Measurements from ENCODE around the gene VGLL1. TPM values are rescaled to one million over a fixed set of nuclear protein-coding genes. Genes with fewer than 3 reads are reported as not detected.
A peak's percentile ranks its signal among the peaks of the same experiment; 100 is the strongest.

The VGLL1 gene
- total RNA-seq, 4 donors from 2014 or later = not detected

GRCh38 chrX:136577552-136577951 lies 45.5 kb downstream of the VGLL1 start:
- no peak for TF ChIP-seq POLR2A (IDR thresholded peaks at IDR 0.05)
- TF ChIP-seq CTCF (IDR thresholded peaks at IDR 0.05) = peak; percentile 20 to 60 (median 42)
- Histone ChIP-seq H3K27me3 (no peaks in the 10 kb centered on the region), H3K9me3 (no peaks in the 10 kb centered on the region), H3K36me3 (no peaks in the 10 kb centered on the region), H3K4me3 (replicated peaks in 1 of 3) (no peak overlapping the region), H3K4me1 (peaks cover 0 to 7% of the 10 kb centered on the region in 2 donors), H3K27ac (no peak overlapping the region)
- intact Hi-C loops (cut with DNase I) = no loop called here
- 0 to 17% methylated on average over 4 of the region's 6 CpGs for WGBS, 2 donors
- peak; percentile 40 to 52 for DNase-seq

GRCh38 chrX:136580316-136580715 lies 48.3 kb downstream of the VGLL1 start:
- no peak for DNase-seq
- TF ChIP-seq CTCF (IDR thresholded peaks at IDR 0.05) (no peak), POLR2A (IDR thresholded peaks at IDR 0.05) (no peak)
- intact Hi-C loops (cut with DNase I) = no loop called here
- Histone ChIP-seq H3K27me3 (no peaks in the 10 kb centered on the region), H3K9me3 (no peaks in the 10 kb centered on the region), H3K4me3 (replicated peaks in 1 of 3) (no peak overlapping the region), H3K27ac (no peak overlapping the region), H3K4me1 (no peaks in the 10 kb centered on the region), H3K36me3 (no peaks in the 10 kb centered on the region)

DNA sequence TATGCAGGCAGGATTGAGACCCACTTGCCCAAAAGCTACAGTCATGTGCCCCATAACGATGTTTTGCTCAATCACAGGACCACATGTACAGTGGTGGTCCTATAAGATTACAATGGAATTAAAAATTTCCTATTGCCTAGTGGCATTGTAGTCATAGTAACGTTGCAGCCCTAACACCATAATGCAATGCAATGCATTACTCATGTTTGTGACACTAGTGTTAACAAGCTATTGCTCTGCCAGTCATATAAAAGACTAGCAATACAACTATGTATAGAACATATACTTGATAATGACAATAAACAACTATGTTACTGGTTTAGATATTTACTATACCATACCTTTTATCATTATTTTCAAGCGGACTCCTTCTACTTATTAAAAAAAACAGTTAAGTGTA lies 50.6 kb downstream of the VGLL1 start:
- no peak for DNase-seq
- H3K27me3 ChIP-seq = no peaks in the 10 kb centered on the region
- TF ChIP-seq CTCF (IDR thresholded peaks at IDR 0.05) = no peak
- no peak for TF ChIP-seq POLR2A (IDR thresholded peaks at IDR 0.05)
- no peaks in the 10 kb centered on the region for H3K9me3 ChIP-seq
- no peaks in the 10 kb centered on the region for H3K4me1 ChIP-seq
- H3K36me3 ChIP-seq = no peaks in the 10 kb centered on the region
- 84 to 94% methylated on average over 3 of the region's 3 CpGs for WGBS, 2 donors
- no peak overlapping the region for H3K27ac ChIP-seq
- no peak overlapping the region for H3K4me3 ChIP-seq (replicated peaks in 1 of 3)
- intact Hi-C loops (cut with DNase I) = no loop called here

- Histone ChIP-seq H3K9me3 (no peaks in the 10 kb centered on the region), H3K27me3 (no peaks in the 10 kb centered on the region), H3K4me1 (no peaks in the 10 kb centered on the region), H3K4me3 (replicated peaks in 1 of 3) (no peak overlapping the region), H3K27ac (no peak overlapping the region), H3K36me3 (no peaks in the 10 kb centered on the region)
- no peak for DNase-seq
- intact Hi-C loops (cut with DNase I) = no loop called here
- TF ChIP-seq POLR2A (IDR thresholded peaks at IDR 0.05) (no peak), CTCF (IDR thresholded peaks at IDR 0.05) (no peak)
- 88 to 91% methylated on average over 4 of the region's 4 CpGs for WGBS, 2 donors
Measured at GRCh38 chrX:136584545-136584944, 52.5 kb downstream of the VGLL1 start.

- no peaks in the 10 kb centered on the region for H3K9me3 ChIP-seq
- H3K4me3 ChIP-seq (replicated peaks in 1 of 3) = no peak overlapping the region
- no peak for DNase-seq
- TF ChIP-seq POLR2A (IDR thresholded peaks at IDR 0.05) (no peak), CTCF (IDR thresholded peaks at IDR 0.05) (no peak)
- intact Hi-C loops (cut with DNase I) = no loop called here
- H3K27me3 ChIP-seq = no peaks in the 10 kb centered on the region
- 79 to 83% methylated on average over 5 of the region's 5 CpGs for WGBS, 2 donors
- no peaks in the 10 kb centered on the region for H3K4me1 ChIP-seq
- H3K27ac ChIP-seq = no peak overlapping the region
- no peaks in the 10 kb centered on the region for H3K36me3 ChIP-seq
Measured at GRCh38 chrX:136585262-136585661, 53.2 kb downstream of the VGLL1 start.

All from thyroid gland (tissue), 4 donors.